CD4-positive, alpha-beta T cell (primary cell): ENCODE measurements around the gene MYO15B. TPM values are rescaled to one million over a fixed set of nuclear protein-coding genes. Genes with fewer than 3 reads are reported as not detected.

Source experiments
- ATAC-seq: fragments of 200-7000 bp; cut with Tn5 transposase; one replicate; pipeline ENCODE4 v1.10.0; 2022; ENCODE audit warnings: mild to moderate bottlenecking; ENCODE audit not compliant: poor library complexity
- CTCF ChIA-PET: fragments of 350-600 bp; sonication (Branson Sonifier 250); formaldehyde crosslinking; loops from one replicate; lab custom pipeline; 2021; ENCODE audit warnings: antibody characterized with exemption, inconsistent platforms; lab: Charles Lee
- POLR2A ChIA-PET: fragments of 350-600 bp; sonication (Branson Sonifier 250); formaldehyde crosslinking; loops from one replicate; lab custom pipeline; 2021; ENCODE audit warnings: antibody characterized with exemption, inconsistent platforms; lab: Charles Lee
- DNase-seq, 14 experiments: peaks; one replicate each; pipeline ENCODE4 v3.0.0-alpha.2; 2013 to 2020; ENCODE audit warnings: mixed read lengths in 2 of 14
- H3K27ac ChIP-seq, 2 donors: one replicate each; pipeline versions ENCODE4 v1.5.1 to v1.7.0; 2013; ENCODE audit warnings: low read length in 2 of 2, low read depth in 1 of 2, mild to moderate bottlenecking in 1 of 2
- H3K27me3 ChIP-seq, 2 experiments: 1 replicate in 1 of 2; 2 replicates in 1 of 2; pipeline versions ENCODE4 v1.6.1 to v1.7.0; 2013; ENCODE audit warnings: low read length in 2 of 2, control low read depth in 1 of 2, mild to moderate bottlenecking in 1 of 2, moderate library complexity in 1 of 2; ENCODE audit not compliant: insufficient read depth in 2 of 2, control insufficient read depth in 1 of 2
- H3K36me3 ChIP-seq: one replicate; pipeline ENCODE4 v1.6.1; 2013; ENCODE audit warnings: low read length, control low read depth; ENCODE audit not compliant: insufficient read depth
- H3K4me1 ChIP-seq: one replicate; pipeline ENCODE4 v1.6.1; 2013; ENCODE audit warnings: low read length, control low read depth; ENCODE audit not compliant: insufficient read depth
- H3K4me3 ChIP-seq: one replicate; pipeline ENCODE4 v1.5.1; 2013; ENCODE audit warnings: mild to moderate bottlenecking, low read length, moderate library complexity
- H3K9me3 ChIP-seq, 2 experiments: 1 replicate in 1 of 2; 2 replicates in 1 of 2; pipeline versions ENCODE4 v1.6.1 to v1.7.0; 2013; ENCODE audit warnings: low read length in 2 of 2, mild to moderate bottlenecking in 2 of 2, control low read depth in 1 of 2, moderate library complexity in 1 of 2; ENCODE audit not compliant: control insufficient read depth in 1 of 2, insufficient read depth in 1 of 2
- H3K27ac Mint-ChIP-seq: one replicate; pipeline ENCODE4 v1.8.0; 2020; ENCODE audit warnings: mixed read lengths
- H3K27me3 Mint-ChIP-seq: one replicate; pipeline ENCODE4 v1.8.0; 2021; ENCODE audit warnings: mixed read lengths
- H3K36me3 Mint-ChIP-seq: one replicate; pipeline ENCODE4 v1.8.0; 2021; ENCODE audit warnings: low read depth, mixed read lengths
- H3K4me1 Mint-ChIP-seq: one replicate; pipeline ENCODE4 v1.8.0; 2021; ENCODE audit warnings: low read depth, mixed read lengths
- H3K4me3 Mint-ChIP-seq: one replicate; pipeline ENCODE4 v1.8.0; 2020; ENCODE audit warnings: mild to moderate bottlenecking, mixed read lengths
- H3K9me3 Mint-ChIP-seq: one replicate; pipeline ENCODE4 v1.8.0; 2020; ENCODE audit warnings: mixed read lengths
- intact Hi-C, 2 experiments: fragments of 100-400 bp; cut with DNase I in 1 of 2; cut with micrococcal nuclease in 1 of 2; formaldehyde crosslinking; loops; one replicate each; pipeline versions ENCODE4 v1.15.1 to v1.9.0; 2023 to 2025; cut with DNase I, micrococcal nuclease
- total RNA-seq, 174 experiments: library from RNA in 2 of 174; stranded (reverse) in 2 of 174; gene quantifications; one replicate each; pipeline ENCODE4 v1.2.3 and lab custom pipeline; 2021 to 2026
- TF ChIP-seq, protein P1 (sequence below): fragments of 200-600 bp; IDR thresholded peaks from one replicate; pipeline ENCODE4 v1.8.0; 2022; ENCODE audit warnings: antibody characterized with exemption, mild to moderate bottlenecking

MYO15B gene
- total RNA-seq, 2 experiments from 2014 or later, result 202 to 209 TPM

DNA sequence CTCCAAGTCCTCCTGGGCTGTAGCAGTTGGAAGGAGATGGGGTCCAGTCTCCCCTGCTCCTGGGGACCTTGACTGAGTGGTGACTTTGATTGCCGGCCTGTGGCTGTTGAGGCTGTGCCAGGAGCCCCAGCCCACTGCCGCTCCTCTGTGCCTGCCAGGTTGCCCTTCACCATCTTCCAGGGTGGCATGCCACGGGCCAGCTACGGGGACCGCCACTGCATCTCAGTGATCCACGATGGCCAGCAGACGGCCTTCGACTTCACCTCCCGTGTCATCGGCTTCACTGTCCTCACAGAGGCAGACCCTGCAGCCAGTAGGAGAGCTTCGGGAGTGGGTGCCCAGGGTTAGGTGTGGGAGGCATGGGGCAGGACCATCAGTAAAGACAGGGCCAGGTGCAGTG lies 23.4 kb upstream of the MYO15B start:
- H3K27me3 ChIP-seq, result no peaks in the 10 kb centered on the region
- H3K27ac ChIP-seq, result no peak overlapping the region
- TF ChIP-seq, protein P1, sequence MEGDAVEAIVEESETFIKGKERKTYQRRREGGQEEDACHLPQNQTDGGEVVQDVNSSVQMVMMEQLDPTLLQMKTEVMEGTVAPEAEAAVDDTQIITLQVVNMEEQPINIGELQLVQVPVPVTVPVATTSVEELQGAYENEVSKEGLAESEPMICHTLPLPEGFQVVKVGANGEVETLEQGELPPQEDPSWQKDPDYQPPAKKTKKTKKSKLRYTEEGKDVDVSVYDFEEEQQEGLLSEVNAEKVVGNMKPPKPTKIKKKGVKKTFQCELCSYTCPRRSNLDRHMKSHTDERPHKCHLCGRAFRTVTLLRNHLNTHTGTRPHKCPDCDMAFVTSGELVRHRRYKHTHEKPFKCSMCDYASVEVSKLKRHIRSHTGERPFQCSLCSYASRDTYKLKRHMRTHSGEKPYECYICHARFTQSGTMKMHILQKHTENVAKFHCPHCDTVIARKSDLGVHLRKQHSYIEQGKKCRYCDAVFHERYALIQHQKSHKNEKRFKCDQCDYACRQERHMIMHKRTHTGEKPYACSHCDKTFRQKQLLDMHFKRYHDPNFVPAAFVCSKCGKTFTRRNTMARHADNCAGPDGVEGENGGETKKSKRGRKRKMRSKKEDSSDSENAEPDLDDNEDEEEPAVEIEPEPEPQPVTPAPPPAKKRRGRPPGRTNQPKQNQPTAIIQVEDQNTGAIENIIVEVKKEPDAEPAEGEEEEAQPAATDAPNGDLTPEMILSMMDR, result no peak
- Mint-ChIP-seq H3K36me3 (peaks cover 23% of the 10 kb centered on the region), H3K27ac (no peak overlapping the region), H3K4me1 (no peaks in the 10 kb centered on the region), H3K27me3 (no peaks in the 10 kb centered on the region), H3K4me3 (no peak overlapping the region), H3K9me3 (no peaks in the 10 kb centered on the region)
- H3K36me3 ChIP-seq, result peaks cover 45% of the 10 kb centered on the region
- DNase-seq (no peak), ATAC-seq (no peak)
- H3K9me3 ChIP-seq, result no peaks in the 10 kb centered on the region
- intact Hi-C loops, result no loop called here
- no peak overlapping the region for H3K4me3 ChIP-seq
- H3K4me1 ChIP-seq, result no peaks in the 10 kb centered on the region
- ChIA-PET POLR2A (no interaction called here), CTCF (no interaction called here)

DNA sequence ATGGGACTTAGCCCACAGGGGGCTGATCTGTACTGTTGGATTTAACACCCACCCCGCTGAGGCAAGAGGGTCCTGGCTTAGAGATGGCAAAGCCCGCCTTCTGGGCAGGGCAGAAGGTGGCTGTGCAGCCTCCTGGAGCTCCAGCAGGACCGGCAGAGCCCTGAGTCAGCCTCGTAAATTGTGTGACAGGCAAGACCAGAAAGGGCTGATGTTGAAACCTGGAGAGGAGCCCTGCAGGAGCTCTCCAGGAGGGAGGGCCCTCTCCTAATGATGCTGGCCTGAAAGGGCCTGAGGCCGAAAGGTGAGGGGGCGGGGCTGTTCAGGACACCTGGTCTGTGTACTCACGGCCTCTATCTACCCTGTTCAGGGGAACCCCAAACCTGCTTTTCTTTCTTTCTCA lies 22.5 kb upstream of the MYO15B start:
- no peaks in the 10 kb centered on the region for H3K9me3 ChIP-seq
- no peak overlapping the region for H3K4me3 Mint-ChIP-seq
- TF ChIP-seq, protein P1, result no peak
- no peaks in the 10 kb centered on the region for H3K27me3 ChIP-seq
- CTCF ChIA-PET, result no interaction called here
- DNase-seq (no peak), ATAC-seq (no peak)
- intact Hi-C loops, result no loop called here
- POLR2A ChIA-PET, result no interaction called here
- H3K27ac ChIP-seq, result no peak overlapping the region
- peaks cover 19% of the 10 kb centered on the region for H3K36me3 Mint-ChIP-seq
- H3K27ac Mint-ChIP-seq, result no peak overlapping the region
- H3K36me3 ChIP-seq, result peaks cover 42% of the 10 kb centered on the region
- H3K4me3 ChIP-seq, result no peak overlapping the region
- H3K4me1 Mint-ChIP-seq, result no peaks in the 10 kb centered on the region
- H3K27me3 Mint-ChIP-seq, result no peaks in the 10 kb centered on the region
- no peaks in the 10 kb centered on the region for H3K9me3 Mint-ChIP-seq
- no peaks in the 10 kb centered on the region for H3K4me1 ChIP-seq

DNA sequence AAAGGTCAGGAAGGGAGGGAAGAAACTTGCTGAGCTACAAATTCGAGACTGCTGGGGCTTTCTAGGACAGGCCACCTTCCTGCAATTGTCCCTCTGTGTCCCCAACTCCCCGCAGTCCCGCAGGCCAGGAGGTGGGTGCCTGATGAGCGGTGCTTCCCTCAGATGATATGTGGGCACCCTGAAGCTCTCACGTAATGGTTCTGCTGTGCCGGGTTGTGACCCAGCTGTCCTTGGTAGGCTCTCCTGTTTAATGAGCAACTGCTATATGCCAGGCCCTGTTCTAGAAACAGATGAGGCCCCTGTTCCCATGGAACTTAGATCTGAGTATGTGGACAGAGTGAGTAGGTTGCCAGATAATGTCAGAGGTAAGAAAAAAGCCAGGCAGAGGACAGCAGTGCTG lies 22.0 kb upstream of the MYO15B start:
- Histone ChIP-seq H3K4me3 (no peak overlapping the region), H3K9me3 (no peaks in the 10 kb centered on the region), H3K4me1 (peaks cover under 1% of the 10 kb centered on the region), H3K27me3 (no peaks in the 10 kb centered on the region), H3K27ac (no peak overlapping the region), H3K36me3 (peaks cover 42% of the 10 kb centered on the region)
- CTCF ChIA-PET, result no interaction called here
- POLR2A ChIA-PET, result no interaction called here
- H3K27ac Mint-ChIP-seq, result no peak overlapping the region
- DNase-seq, result no peak
- no peaks in the 10 kb centered on the region for H3K9me3 Mint-ChIP-seq
- no peak for ATAC-seq
- TF ChIP-seq, protein P1, result no peak
- H3K4me1 Mint-ChIP-seq, result no peaks in the 10 kb centered on the region
- no peaks in the 10 kb centered on the region for H3K27me3 Mint-ChIP-seq
- intact Hi-C loops, result no loop called here
- no peak overlapping the region for H3K4me3 Mint-ChIP-seq
- peaks cover 19% of the 10 kb centered on the region for H3K36me3 Mint-ChIP-seq
